Activated T-cell treated with anti-CD3 and anti-CD28 coated beads, Interleukin-2, amount 50 U/mL, for 4 hours (primary cell): ENCODE measurements around the gene CD82. TPM values are rescaled to one million over a fixed set of nuclear protein-coding genes. Genes with fewer than 3 reads are reported as not detected.
A peak's percentile ranks its signal among the peaks of the same experiment; 100 is the strongest.

ENCODE experiments used
- ATAC-seq, 2 donors: fragments of 200-7000 bp; cut with Tn5 transposase; one replicate each; pipeline ENCODE4 v1.10.0; 2021
- DNase-seq: peaks from one replicate; pipeline ENCODE4 v3.0.0-alpha.2; 2020
- H3K27me3 Mint-ChIP-seq: one replicate; pipeline ENCODE4 v1.8.0; 2021; ENCODE audit warnings: low read depth, mixed read lengths
- H3K36me3 Mint-ChIP-seq: one replicate; pipeline ENCODE4 v1.8.0; 2022; ENCODE audit warnings: mixed read lengths; ENCODE audit not compliant: insufficient read depth
- H3K4me1 Mint-ChIP-seq: one replicate; pipeline ENCODE4 v1.8.0; 2021; ENCODE audit warnings: low read depth, mixed read lengths
- H3K4me3 Mint-ChIP-seq: one replicate; pipeline ENCODE4 v1.8.0; 2021; ENCODE audit warnings: mild to moderate bottlenecking, moderate library complexity, mixed read lengths
- H3K9me3 Mint-ChIP-seq: one replicate; pipeline ENCODE4 v1.8.0; 2021; ENCODE audit warnings: mixed read lengths
- total RNA-seq, 3 donors: library from RNA; stranded (reverse); gene quantifications; one replicate each; pipeline ENCODE4 v1.2.1, GENCODE V29; 2021

CD82 gene
- total RNA-seq, 3 donors from 2014 or later = 364 to 594 (median 428) TPM

- Mint-ChIP-seq H3K4me3 (no peak overlapping the region), H3K27me3 (no peaks in the 10 kb centered on the region), H3K36me3 (peaks cover 54% of the 10 kb centered on the region), H3K9me3 (no peaks in the 10 kb centered on the region), H3K4me1 (peaks cover 37% of the 10 kb centered on the region)
- no peak for ATAC-seq
- DNase-seq = no peak
Measured at GRCh38 chr11:44585421-44585820, 20.0 kb downstream of the CD82 start.

GRCh38 chr11:44589301-44589700 lies 23.8 kb downstream of the CD82 start:
- H3K9me3 Mint-ChIP-seq = no peaks in the 10 kb centered on the region
- H3K4me3 Mint-ChIP-seq = no peak overlapping the region
- H3K4me1 Mint-ChIP-seq = peaks cover 41% of the 10 kb centered on the region
- H3K27me3 Mint-ChIP-seq = no peaks in the 10 kb centered on the region
- peaks cover 53% of the 10 kb centered on the region for H3K36me3 Mint-ChIP-seq
- no peak for ATAC-seq
- no peak for DNase-seq

DNA sequence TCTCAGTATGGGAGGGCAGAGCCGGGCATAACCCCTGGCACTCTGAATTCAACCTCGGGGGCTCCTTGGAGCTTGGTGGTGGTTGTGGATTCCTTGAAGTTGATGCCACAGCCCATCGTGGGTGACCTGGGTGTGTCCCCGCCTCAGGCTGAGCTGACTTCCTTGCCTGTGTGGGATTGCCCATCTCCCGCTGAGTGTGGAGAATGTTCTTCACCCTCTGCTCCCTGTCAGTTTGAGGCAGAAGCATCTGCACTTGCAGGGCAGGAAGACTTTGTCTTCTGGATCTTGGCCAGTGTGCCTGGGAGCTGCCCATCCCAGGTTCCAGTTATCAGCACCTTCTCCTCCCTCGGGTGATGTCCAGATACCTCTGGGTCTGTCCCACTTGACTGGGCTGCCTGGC lies 25.3 kb downstream of the CD82 start:
- peaks cover 57% of the 10 kb centered on the region for H3K36me3 Mint-ChIP-seq
- ATAC-seq = no peak

GRCh38 chr11:44591557-44591956 lies 26.1 kb downstream of the CD82 start:
- Mint-ChIP-seq H3K4me3 (no peak overlapping the region), H3K4me1 (peaks cover 61% of the 10 kb centered on the region), H3K9me3 (no peaks in the 10 kb centered on the region), H3K27me3 (no peaks in the 10 kb centered on the region), H3K36me3 (peaks cover 54% of the 10 kb centered on the region)
- ATAC-seq (no peak), DNase-seq (no peak)

More for the DNA sequence above, 25.3 kb downstream of the CD82 start:
- H3K9me3 Mint-ChIP-seq = no peaks in the 10 kb centered on the region
- peaks cover 53% of the 10 kb centered on the region for H3K4me1 Mint-ChIP-seq
- DNase-seq = no peak
- H3K27me3 Mint-ChIP-seq = no peaks in the 10 kb centered on the region
- H3K4me3 Mint-ChIP-seq = no peak overlapping the region

DNA sequence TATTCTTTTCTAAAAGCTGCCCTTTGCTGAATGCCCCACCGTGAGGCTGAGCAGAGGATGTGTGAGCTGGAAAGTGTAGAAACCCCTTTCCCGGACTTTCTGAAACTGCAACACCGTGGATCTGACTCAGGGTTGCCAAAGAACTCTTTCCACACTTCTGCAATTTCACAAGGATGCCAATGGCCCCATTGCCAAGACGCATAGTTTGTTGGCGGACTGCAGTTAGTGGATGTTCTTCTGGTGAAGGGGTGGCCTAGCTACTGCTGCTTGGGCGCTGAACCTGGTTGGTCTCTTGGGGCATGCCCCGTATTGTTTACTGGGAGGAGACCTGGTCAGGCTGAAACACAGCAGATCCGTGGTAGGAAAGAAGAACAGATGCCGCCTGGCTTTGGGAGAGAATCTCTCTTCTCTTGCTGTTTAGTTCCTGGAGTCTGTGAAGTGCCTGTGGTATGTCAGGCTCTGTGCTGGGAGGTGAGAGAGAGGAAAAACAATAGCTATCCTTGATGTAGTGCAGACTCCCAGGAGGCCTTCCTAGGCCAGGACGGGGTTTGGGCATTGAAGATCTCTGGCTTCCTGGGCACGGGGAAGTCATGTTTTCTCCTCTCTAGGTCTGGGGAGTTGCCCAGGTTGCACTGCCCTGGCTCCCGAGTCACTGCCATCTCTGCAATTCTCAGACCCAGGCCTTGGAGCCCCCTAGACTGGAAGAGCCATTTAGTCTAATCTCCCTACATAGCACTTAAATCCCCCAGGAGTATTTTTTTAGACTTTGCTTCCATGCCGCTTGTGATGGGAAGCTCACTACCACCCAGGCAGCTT lies 26.9 kb downstream of the CD82 start:
- ATAC-seq = no peak
- no peak overlapping the region for H3K4me3 Mint-ChIP-seq
- peaks cover 52% of the 10 kb centered on the region for H3K36me3 Mint-ChIP-seq
- peaks cover 69% of the 10 kb centered on the region for H3K4me1 Mint-ChIP-seq
- H3K27me3 Mint-ChIP-seq = no peaks in the 10 kb centered on the region
- no peaks in the 10 kb centered on the region for H3K9me3 Mint-ChIP-seq
- no peak for DNase-seq

- no peaks in the 10 kb centered on the region for H3K27me3 Mint-ChIP-seq
- no peak overlapping the region for H3K4me3 Mint-ChIP-seq
- DNase-seq (no peak), ATAC-seq (no peak)
- no peaks in the 10 kb centered on the region for H3K9me3 Mint-ChIP-seq
- H3K4me1 Mint-ChIP-seq = peaks cover 77% of the 10 kb centered on the region
- peaks cover 49% of the 10 kb centered on the region for H3K36me3 Mint-ChIP-seq
Measured at GRCh38 chr11:44593251-44593650, 27.8 kb downstream of the CD82 start.

GRCh38 chr11:44595006-44595405 lies 29.5 kb downstream of the CD82 start:
- no peak overlapping the region for H3K4me3 Mint-ChIP-seq
- ATAC-seq = no peak
- peaks cover 40% of the 10 kb centered on the region for H3K36me3 Mint-ChIP-seq

DNA sequence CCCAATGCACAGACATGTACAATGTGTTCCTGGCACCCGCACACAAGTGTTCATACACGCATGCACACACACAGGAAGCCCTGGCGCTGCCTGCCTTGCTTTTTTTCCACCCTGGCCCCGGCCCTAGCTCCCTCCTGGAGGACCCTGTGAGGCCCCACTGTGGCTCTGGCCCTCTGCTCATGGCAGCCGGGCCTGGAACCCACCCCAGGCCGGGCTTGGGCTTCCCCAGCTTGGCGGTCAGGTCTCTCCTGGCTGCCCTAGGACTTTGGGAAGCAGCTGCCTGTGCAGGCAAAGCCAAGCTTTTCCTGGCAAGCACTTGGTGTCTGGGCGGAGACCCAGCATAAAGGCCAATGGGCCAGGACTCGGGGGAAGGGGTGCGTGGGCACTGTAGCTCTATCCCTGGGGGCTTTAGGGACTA lies 30.5 kb downstream of the CD82 start:
- H3K4me3 Mint-ChIP-seq = no peak overlapping the region
- peaks cover 38% of the 10 kb centered on the region for H3K36me3 Mint-ChIP-seq
- ATAC-seq (no peak), DNase-seq (no peak)
- no peaks in the 10 kb centered on the region for H3K9me3 Mint-ChIP-seq
- peaks cover 85% of the 10 kb centered on the region for H3K4me1 Mint-ChIP-seq
- no peaks in the 10 kb centered on the region for H3K27me3 Mint-ChIP-seq

More at GRCh38 chr11:44595006-44595405, 29.5 kb downstream of the CD82 start:
- Mint-ChIP-seq H3K4me1 (peaks cover 78% of the 10 kb centered on the region), H3K9me3 (no peaks in the 10 kb centered on the region), H3K27me3 (no peaks in the 10 kb centered on the region)
- no peak for DNase-seq

DNA sequence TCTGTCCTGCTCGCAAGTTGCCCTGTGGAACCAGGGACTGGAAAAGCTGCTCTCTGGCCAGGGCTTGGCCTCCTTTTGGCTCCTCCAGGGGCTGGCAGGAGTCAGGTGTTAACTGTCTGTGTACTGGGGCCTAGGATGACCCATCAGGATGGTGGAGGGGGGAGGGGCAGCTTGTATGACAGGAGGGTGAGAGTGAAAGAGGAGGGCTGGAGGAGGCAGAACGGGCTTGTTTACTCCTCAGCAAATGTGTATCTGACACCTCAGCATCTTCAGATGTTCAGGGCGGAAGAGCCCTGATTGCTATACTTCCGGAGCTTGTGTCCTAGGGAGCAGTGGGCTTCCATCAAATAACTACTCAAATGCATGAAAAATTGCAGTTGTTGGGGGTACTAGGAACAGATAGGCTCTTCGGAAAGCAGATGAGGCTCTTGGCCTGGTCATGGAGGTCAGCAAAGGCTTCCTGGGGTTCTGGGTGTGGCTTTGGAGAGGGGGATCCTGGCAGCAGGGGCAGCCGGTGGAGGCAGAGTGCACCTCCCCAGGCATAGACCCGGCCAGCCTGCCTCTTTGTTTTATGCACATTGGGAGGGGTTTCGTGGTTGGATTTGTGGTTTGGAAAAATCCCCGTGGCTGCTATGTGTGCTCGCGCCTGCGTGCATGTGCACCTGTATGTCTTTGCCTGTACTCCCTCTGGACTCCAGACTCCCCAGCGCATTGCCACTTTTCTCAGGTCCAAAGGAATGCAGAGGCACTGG lies 31.2 kb downstream of the CD82 start:
- peak overlapping the region; percentile 70 for H3K4me3 Mint-ChIP-seq
- H3K9me3 Mint-ChIP-seq = no peaks in the 10 kb centered on the region
- ATAC-seq (peak; percentile 66 to 74), DNase-seq (peak; percentile 48)
- H3K27me3 Mint-ChIP-seq = no peaks in the 10 kb centered on the region
- peaks cover 87% of the 10 kb centered on the region for H3K4me1 Mint-ChIP-seq
- peaks cover 32% of the 10 kb centered on the region for H3K36me3 Mint-ChIP-seq

GRCh38 chr11:44597358-44598012 lies 32.0 kb downstream of the CD82 start:
- H3K27me3 Mint-ChIP-seq = no peaks in the 10 kb centered on the region
- H3K4me1 Mint-ChIP-seq = peaks cover 86% of the 10 kb centered on the region
- H3K4me3 Mint-ChIP-seq = peak overlapping the region; percentile 70
- DNase-seq = no peak
- ATAC-seq = no peak
- H3K9me3 Mint-ChIP-seq = no peaks in the 10 kb centered on the region
- H3K36me3 Mint-ChIP-seq = peaks cover 32% of the 10 kb centered on the region

- DNase-seq (no peak), ATAC-seq (no peak)
- Mint-ChIP-seq H3K4me1 (peaks cover 81% of the 10 kb centered on the region), H3K9me3 (no peaks in the 10 kb centered on the region), H3K36me3 (peaks cover 29% of the 10 kb centered on the region), H3K27me3 (no peaks in the 10 kb centered on the region), H3K4me3 (no peak overlapping the region)
Measured at GRCh38 chr11:44598831-44599230, 33.4 kb downstream of the CD82 start.

DNA sequence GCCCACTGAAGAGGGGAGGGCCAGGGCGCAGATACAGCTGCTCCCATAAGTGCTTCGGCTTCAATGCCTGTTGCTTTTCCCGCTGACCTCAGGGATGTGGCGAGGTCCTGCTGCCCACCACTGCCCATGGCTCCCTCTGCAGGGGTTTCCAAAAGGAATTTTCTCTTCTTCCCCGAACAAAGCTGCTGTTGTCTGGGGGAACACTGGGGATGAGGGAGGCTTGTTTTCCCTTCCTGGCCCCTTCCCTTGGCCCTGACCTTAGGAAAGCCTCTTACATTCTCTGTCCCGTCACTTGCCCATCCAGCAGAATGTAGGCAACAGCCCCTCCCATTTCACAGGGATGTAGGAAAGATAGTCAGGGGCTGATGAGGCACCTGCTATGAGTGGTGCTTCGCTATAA lies 34.8 kb downstream of the CD82 start:
- peaks cover 23% of the 10 kb centered on the region for H3K36me3 Mint-ChIP-seq
- H3K4me3 Mint-ChIP-seq = no peak overlapping the region
- no peaks in the 10 kb centered on the region for H3K9me3 Mint-ChIP-seq
- ATAC-seq (no peak), DNase-seq (no peak)
- H3K27me3 Mint-ChIP-seq = no peaks in the 10 kb centered on the region
- H3K4me1 Mint-ChIP-seq = peaks cover 72% of the 10 kb centered on the region

DNA sequence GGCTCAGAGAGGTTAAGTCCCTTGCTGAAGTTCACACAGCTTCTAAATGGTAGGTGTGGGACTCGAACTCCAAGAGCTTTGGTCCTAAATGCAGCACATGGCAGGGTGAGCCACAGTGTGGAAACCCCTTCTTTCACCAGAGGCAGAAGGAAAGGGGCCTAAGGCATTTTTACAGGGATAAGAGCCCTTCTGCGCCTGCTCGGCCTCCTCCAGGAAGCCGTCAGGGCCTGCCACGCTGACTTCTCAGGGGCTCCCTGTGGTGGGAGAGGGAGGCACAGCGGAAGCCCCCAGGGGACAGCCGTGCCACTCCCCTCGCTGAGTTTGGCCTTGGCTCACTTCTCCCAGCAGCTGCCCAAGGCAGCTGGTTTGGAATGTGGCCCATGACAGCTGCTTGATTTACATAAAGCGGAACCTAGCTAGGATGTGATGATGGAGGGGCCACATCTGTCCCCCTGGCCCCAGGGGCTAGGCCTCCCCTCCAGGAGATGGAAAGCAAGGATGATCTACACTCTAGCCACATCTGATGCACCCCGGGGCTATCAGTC lies 35.4 kb downstream of the CD82 start:
- ATAC-seq = no peak
- Mint-ChIP-seq H3K36me3 (peaks cover 22% of the 10 kb centered on the region), H3K27me3 (no peaks in the 10 kb centered on the region), H3K4me3 (no peak overlapping the region), H3K9me3 (no peaks in the 10 kb centered on the region), H3K4me1 (peaks cover 66% of the 10 kb centered on the region)
- DNase-seq = no peak
